GM19395 (cell line): ENCODE measurements around the gene SF1.

Experiments
- ATAC-seq: cut with Tn5 transposase; IDR thresholded peaks from one replicate; pipeline ENCODE4 v1.9.1; 2021; ENCODE audit warnings: mild to moderate bottlenecking, moderate library complexity; ENCODE audit not compliant: unreplicated experiment

SF1 gene

GRCh38 chr11:64786308-64786707, 8.0 kb upstream of the SF1 start:
- no peak for ATAC-seq

GRCh38 chr11:64784813-64785581, 6.7 kb upstream of the SF1 start:
- no peak for ATAC-seq

- no peak for ATAC-seq
Observed at GRCh38 chr11:64778223-64778472, 194 bp downstream of the SF1 start.

GRCh38 chr11:64777449-64778222, 706 bp downstream of the SF1 start:
- ATAC-seq, result no peak

GRCh38 chr11:64776875-64777274, 1.5 kb downstream of the SF1 start:
- ATAC-seq, result no peak

- no peak for ATAC-seq
Observed at GRCh38 chr11:64776425-64776824, 1.9 kb downstream of the SF1 start.

GRCh38 chr11:64774144-64774543, 4.2 kb downstream of the SF1 start:
- ATAC-seq, result no peak

GRCh38 chr11:64772303-64773018, 5.9 kb downstream of the SF1 start:
- ATAC-seq, result no peak

- ATAC-seq, result no peak
Observed at GRCh38 chr11:64771861-64772260, 6.5 kb downstream of the SF1 start.

- ATAC-seq, result no peak
Observed at GRCh38 chr11:64770120-64770519, 8.2 kb downstream of the SF1 start.

GRCh38 chr11:64769283-64769682, 9.1 kb downstream of the SF1 start:
- no peak for ATAC-seq

GRCh38 chr11:64768300-64768694, 10.0 kb downstream of the SF1 start:
- no peak for ATAC-seq

GRCh38 chr11:64767344-64768299, 10.7 kb downstream of the SF1 start:
- ATAC-seq, result no peak

GRCh38 chr11:64766881-64767280, 11.5 kb downstream of the SF1 start:
- ATAC-seq, result no peak

- ATAC-seq, result no peak
Observed at GRCh38 chr11:64765851-64766665, 12.3 kb downstream of the SF1 start.

GRCh38 chr11:64765291-64765850, 13.0 kb downstream of the SF1 start:
- no peak for ATAC-seq

GRCh38 chr11:64764753-64765152, 13.6 kb downstream of the SF1 start:
- ATAC-seq, result no peak

GRCh38 chr11:64764040-64764611, 14.2 kb downstream of the SF1 start:
- no peak for ATAC-seq

GRCh38 chr11:64763526-64764039, 14.8 kb downstream of the SF1 start:
- ATAC-seq, result no peak
